Fibroblast of lung (primary cell): ENCODE data around the gene NR2F6. TPM values are rescaled to one million over a fixed set of nuclear protein-coding genes. Genes with fewer than 3 reads are reported as not detected.

Experiments
- DNase-seq, 2 donors: peaks; one replicate each; pipeline versions ENCODE4 v3.0.0 to v3.0.0-alpha.2; 2010; ENCODE audit warnings: low read depth in 2 of 2
- H2AFZ ChIP-seq: 2 replicates; pipeline ENCODE4 v1.5.1; 2012; ENCODE audit warnings: low read length, control low read depth, inconsistent platforms
- H3K27ac ChIP-seq: 2 replicates; pipeline ENCODE4 v1.5.1; 2011; ENCODE audit warnings: low read length, control low read depth; ENCODE audit not compliant: insufficient read depth
- H3K27me3 ChIP-seq: 2 replicates; pipeline ENCODE4 v1.5.1; 2011; ENCODE audit warnings: mild to moderate bottlenecking, low read length; ENCODE audit not compliant: control insufficient read depth, insufficient read depth
- H3K36me3 ChIP-seq: 2 replicates; pipeline ENCODE4 v1.5.1; 2011; ENCODE audit warnings: low read length; ENCODE audit not compliant: control insufficient read depth, insufficient read depth
- H3K4me1 ChIP-seq: 2 replicates; pipeline ENCODE4 v1.5.1; 2011; ENCODE audit warnings: low read length; ENCODE audit not compliant: control insufficient read depth, insufficient read depth; ENCODE audit errors: extremely low read depth
- H3K4me2 ChIP-seq: 2 replicates; pipeline ENCODE4 v1.5.1; 2011; ENCODE audit warnings: low read length, control low read depth; ENCODE audit not compliant: insufficient read depth; ENCODE audit errors: extremely low read depth
- H3K4me3 ChIP-seq, 4 experiments: fragments of 200-600 bp in 1 of 4; sonication (generic) in 1 of 4; replicated peaks in 1 of 4; 2 replicates each; pipeline ENCODE4 v1.5.1; 2011 to 2016; ENCODE audit warnings: low read length in 4 of 4, low read depth in 3 of 4, mild to moderate bottlenecking in 3 of 4, control low read depth in 2 of 4, inconsistent platforms in 1 of 4, mixed read lengths in 1 of 4; ENCODE audit not compliant: insufficient read depth in 1 of 4; ENCODE audit errors: control extremely low read depth in 1 of 4
- H3K79me2 ChIP-seq: 2 replicates; pipeline ENCODE4 v1.5.1; 2012; ENCODE audit warnings: mild to moderate bottlenecking, low read length, inconsistent platforms; ENCODE audit not compliant: control insufficient read depth, insufficient read depth
- H3K9ac ChIP-seq: 2 replicates; pipeline ENCODE4 v1.5.1; 2011; ENCODE audit warnings: mild to moderate bottlenecking, low read length, control low read depth; ENCODE audit not compliant: insufficient read depth
- H3K9me3 ChIP-seq: 2 replicates; pipeline ENCODE4 v1.5.1; 2012; ENCODE audit warnings: low read depth, low read length; ENCODE audit not compliant: control insufficient read depth, insufficient read depth
- H4K20me1 ChIP-seq: 2 replicates; pipeline ENCODE4 v1.5.1; 2011; ENCODE audit warnings: low read length; ENCODE audit not compliant: control insufficient read depth, insufficient read depth; ENCODE audit errors: extremely low read depth
- CTCF ChIP-seq, 2 donors: IDR thresholded peaks in 1 of 2; conservative IDR thresholded peaks in 1 of 2; 1 replicate in 1 of 2; 2 replicates in 1 of 2; pipeline ENCODE4 v1.5.1; 2011 to 2012; ENCODE audit warnings: low read length in 2 of 2, control low read depth in 1 of 2, inconsistent platforms in 1 of 2, low read depth in 1 of 2, mild to moderate bottlenecking in 1 of 2
- EZH2 ChIP-seq: IDR thresholded peaks from 2 replicates; pipeline ENCODE4 v1.5.1; 2012; ENCODE audit warnings: low read length, control low read depth, mild to moderate bottlenecking; ENCODE audit errors: missing control alignments
- polyA plus RNA-seq, 2 donors: library from polyadenylated mRNA; depleted of rRNA in 1 of 2; stranded (reverse) in 1 of 2; unstranded in 1 of 2; fragments of >200 nt; gene quantifications; 2 replicates each; pipeline ENCODE4 v1.2.1, GENCODE V29; 2011 to 2012; ENCODE audit warnings: missing spikeins in 1 of 2
- total RNA-seq: library from RNA; depleted of rRNA; stranded (reverse); fragments of >200 nt; gene quantifications from 2 replicates; pipeline ENCODE4 v1.2.1, GENCODE V29; 2014

Gene NR2F6
- total and polyA plus RNA-seq, 2 donors (not counting 1 experiment from before 2014, with no cell fraction given) = 9.6 to 42.4 TPM

- no peaks in the 10 kb centered on the region for H3K79me2 ChIP-seq
- H3K9ac ChIP-seq = no peak overlapping the region
- H3K27ac ChIP-seq = no peak overlapping the region
- no peak for DNase-seq
- H4K20me1 ChIP-seq = no peaks in the 10 kb centered on the region
- no peaks in the 10 kb centered on the region for H3K4me1 ChIP-seq
- peaks cover 32% of the 10 kb centered on the region for H3K36me3 ChIP-seq
- no peak overlapping the region for H3K4me2 ChIP-seq
- no peak for TF ChIP-seq EZH2
- no peak for TF ChIP-seq CTCF (conservative IDR thresholded peaks at IDR 0.05 in 1 of 2, IDR thresholded peaks at IDR 0.05 in 1 of 2; ENCODE audit: low read depth in 1 of 2, low read length in 2 of 2)
- no peak overlapping the region for H2AFZ ChIP-seq
- no peaks in the 10 kb centered on the region for H3K27me3 ChIP-seq
- H3K4me3 ChIP-seq = no peak overlapping the region
- no peaks in the 10 kb centered on the region for H3K9me3 ChIP-seq
Measured at GRCh38 chr19:17183271-17183761, 62.4 kb downstream of the NR2F6 start.

Other genes starting within 250 kb of the NR2F6 start
- gene CPAMD8, start 219.1 kb downstream of the NR2F6 start, total RNA-seq = 0.51 and 1.7 TPM in 2 replicates
- gene CPAMD8, start 219.1 kb downstream of the NR2F6 start, polyA plus RNA-seq = 0.14 and 0.21 TPM in 2 replicates
- gene HAUS8, start 170.5 kb downstream of the NR2F6 start, total RNA-seq = 2.0 and 2.1 TPM in 2 replicates
- gene HAUS8, start 170.5 kb downstream of the NR2F6 start, polyA plus RNA-seq = 6.7 and 13.8 TPM in 2 replicates
- gene MYO9B, start 170.1 kb downstream of the NR2F6 start, total RNA-seq = 44.2 and 52.5 TPM in 2 replicates
- 32.5 and 39.5 TPM in 2 replicates for gene MYO9B, start 170.1 kb downstream of the NR2F6 start, polyA plus RNA-seq
- gene USE1, start 30.6 kb downstream of the NR2F6 start, total RNA-seq = 23.8 and 26.5 TPM in 2 replicates
- 25.8 and 27.1 TPM in 2 replicates for gene USE1, start 30.6 kb downstream of the NR2F6 start, polyA plus RNA-seq
- gene OCEL1, start 19.7 kb downstream of the NR2F6 start, total RNA-seq = 2.6 and 4.6 TPM in 2 replicates
- gene OCEL1, start 19.7 kb downstream of the NR2F6 start, polyA plus RNA-seq = 4.5 and 8.8 TPM in 2 replicates
- under 0.01 TPM in 1 of 2 replicates, not detected in the other for gene USHBP1, start 18.8 kb upstream of the NR2F6 start, total RNA-seq
- gene USHBP1, start 18.8 kb upstream of the NR2F6 start, polyA plus RNA-seq = not detected in 2 replicates
- gene BABAM1, start 21.5 kb upstream of the NR2F6 start, total RNA-seq = 74.3 and 79.4 TPM in 2 replicates
- gene BABAM1, start 21.5 kb upstream of the NR2F6 start, polyA plus RNA-seq = 68.8 and 81.2 TPM in 2 replicates
- 0.17 and 0.26 TPM in 2 replicates for gene ANKLE1, start 36.0 kb upstream of the NR2F6 start, total RNA-seq
- 0.08 and 0.29 TPM in 2 replicates for gene ANKLE1, start 36.0 kb upstream of the NR2F6 start, polyA plus RNA-seq
- gene ABHD8, start 57.5 kb upstream of the NR2F6 start, total RNA-seq = 10.3 and 16.8 TPM in 2 replicates
- gene ABHD8, start 57.5 kb upstream of the NR2F6 start, polyA plus RNA-seq = 3.9 and 4.8 TPM in 2 replicates
- gene MRPL34, start 60.0 kb upstream of the NR2F6 start, total RNA-seq = 44.8 and 48.3 TPM in 2 replicates
- 27.5 and 38.8 TPM in 2 replicates for gene MRPL34, start 60.0 kb upstream of the NR2F6 start, polyA plus RNA-seq
- gene DDA1, start 63.6 kb upstream of the NR2F6 start, total RNA-seq = 8.0 and 17.7 TPM in 2 replicates
- gene DDA1, start 63.6 kb upstream of the NR2F6 start, polyA plus RNA-seq = 42.6 and 63.9 TPM in 2 replicates
- 5.9 TPM in 2 replicates for gene ANO8, start 88.9 kb upstream of the NR2F6 start, total RNA-seq
- gene ANO8, start 88.9 kb upstream of the NR2F6 start, polyA plus RNA-seq = 1.1 and 1.8 TPM in 2 replicates
- 11.1 and 17.2 TPM in 2 replicates for gene GTPBP3, start 91.6 kb upstream of the NR2F6 start, total RNA-seq
- 3.7 and 5.4 TPM in 2 replicates for gene GTPBP3, start 91.6 kb upstream of the NR2F6 start, polyA plus RNA-seq
- gene PLVAP, start 131.4 kb upstream of the NR2F6 start, total RNA-seq = not detected in 2 replicates
- not detected in 2 replicates for gene PLVAP, start 131.4 kb upstream of the NR2F6 start, polyA plus RNA-seq
- gene CCDC194, start 148.3 kb upstream of the NR2F6 start, total RNA-seq = not detected in 2 replicates
- gene CCDC194, start 148.3 kb upstream of the NR2F6 start, polyA plus RNA-seq = not detected in 2 replicates
- 4.3 and 4.6 TPM in 2 replicates for gene BST2, start 159.7 kb upstream of the NR2F6 start, total RNA-seq
- 2.4 and 5.6 TPM in 2 replicates for gene BST2, start 159.7 kb upstream of the NR2F6 start, polyA plus RNA-seq
- gene MVB12A, start 174.1 kb upstream of the NR2F6 start, total RNA-seq = 28.0 and 34.7 TPM in 2 replicates
- gene MVB12A, start 174.1 kb upstream of the NR2F6 start, polyA plus RNA-seq = 24.8 and 26.3 TPM in 2 replicates
- gene TMEM221, start 202.7 kb upstream of the NR2F6 start, total RNA-seq = under 0.01 and 0.17 TPM in 2 replicates
- gene TMEM221, start 202.7 kb upstream of the NR2F6 start, polyA plus RNA-seq = not detected in 2 replicates
- not detected in 2 replicates for gene NXNL1, start 215.0 kb upstream of the NR2F6 start, total RNA-seq
- not detected in 2 replicates for gene NXNL1, start 215.0 kb upstream of the NR2F6 start, polyA plus RNA-seq
- 20.0 and 25.3 TPM in 2 replicates for gene SLC27A1, start 224.6 kb upstream of the NR2F6 start, total RNA-seq
- gene SLC27A1, start 224.6 kb upstream of the NR2F6 start, polyA plus RNA-seq = 3.6 and 4.0 TPM in 2 replicates